Lower leg skin (tissue), 3 donors: ENCODE results near the gene LANCL2.

Source experiments
- CTCF ChIP-seq, 3 donors: fragments of 450-650 bp; IDR thresholded peaks; one replicate each; pipeline ENCODE4 v1.5.1; 2016; ENCODE audit warnings: antibody characterized with exemption in 3 of 3, mild to moderate bottlenecking in 3 of 3, moderate library complexity in 2 of 3
- POLR2A ChIP-seq, 2 donors: fragments of 450-650 bp; IDR thresholded peaks; one replicate each; pipeline ENCODE4 v1.6.1; 2016 to 2017; ENCODE audit warnings: antibody characterized with exemption in 2 of 2, mild to moderate bottlenecking in 1 of 2, moderate library complexity in 1 of 2

GRCh38 chr7:55439627-55440026, 74.5 kb downstream of the LANCL2 start:
- TF ChIP-seq CTCF (IDR thresholded peaks at IDR 0.05) = no peak
- no peak for TF ChIP-seq POLR2A (IDR thresholded peaks at IDR 0.05)
